Measurements from ENCODE around the gene SAFB. TPM values are rescaled to one million over a fixed set of nuclear protein-coding genes. Genes with fewer than 3 reads are reported as not detected.
A peak's percentile ranks its signal among the peaks of the same experiment; 100 is the strongest.

SAFB gene
- total RNA-seq, 1 experiment from 2014 or later = 63.9 TPM

- DNase-seq (ENCODE audit: low read depth) = no peak
These were observed 41.6 kb downstream of the SAFB start for GRCh38 chr19:5664515-5664914.

- DNase-seq (ENCODE audit: low read depth) = peak; percentile 63
These were observed 43.1 kb downstream of the SAFB start for GRCh38 chr19:5665781-5666513.

DNA sequence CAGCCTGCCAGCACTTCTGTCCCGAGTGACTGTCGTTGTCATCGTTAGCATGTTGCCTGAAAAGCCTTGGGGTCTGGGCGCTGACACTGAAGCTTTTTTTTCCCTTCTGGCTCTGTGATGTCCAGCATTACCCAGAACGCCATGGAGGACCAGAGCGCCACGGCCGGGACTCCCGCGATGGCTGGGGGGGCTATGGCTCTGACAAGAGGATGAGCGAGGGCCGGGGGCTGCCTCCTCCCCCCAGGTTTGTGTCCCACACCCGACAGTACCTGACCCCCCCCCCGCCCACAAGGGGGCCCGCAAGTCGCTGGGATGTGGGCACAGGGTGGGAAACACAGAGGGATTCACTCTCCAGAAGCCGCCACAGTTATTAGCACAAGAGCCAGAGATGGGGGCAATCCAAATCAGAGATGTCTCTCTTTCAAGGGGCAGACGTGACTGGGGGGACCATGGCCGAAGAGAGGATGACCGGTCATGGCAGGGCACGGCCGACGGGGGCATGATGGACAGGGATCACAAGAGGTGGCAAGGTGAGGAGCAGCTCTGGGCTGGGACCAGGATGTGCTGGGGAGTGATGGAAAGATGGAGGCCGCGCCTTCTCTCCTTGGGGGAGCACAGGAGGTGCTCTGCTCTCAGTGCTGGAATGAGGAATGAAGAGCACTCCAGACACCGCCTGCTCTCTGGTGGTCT, 44.2 kb downstream of the SAFB start:
- no peak for DNase-seq (ENCODE audit: low read depth)

GRCh38 chr19:5667751-5668271, 44.9 kb downstream of the SAFB start:
- no peak for DNase-seq (ENCODE audit: low read depth)

- DNase-seq (ENCODE audit: low read depth) = no peak
These were observed 46.3 kb downstream of the SAFB start for GRCh38 chr19:5669212-5669611.

DNA sequence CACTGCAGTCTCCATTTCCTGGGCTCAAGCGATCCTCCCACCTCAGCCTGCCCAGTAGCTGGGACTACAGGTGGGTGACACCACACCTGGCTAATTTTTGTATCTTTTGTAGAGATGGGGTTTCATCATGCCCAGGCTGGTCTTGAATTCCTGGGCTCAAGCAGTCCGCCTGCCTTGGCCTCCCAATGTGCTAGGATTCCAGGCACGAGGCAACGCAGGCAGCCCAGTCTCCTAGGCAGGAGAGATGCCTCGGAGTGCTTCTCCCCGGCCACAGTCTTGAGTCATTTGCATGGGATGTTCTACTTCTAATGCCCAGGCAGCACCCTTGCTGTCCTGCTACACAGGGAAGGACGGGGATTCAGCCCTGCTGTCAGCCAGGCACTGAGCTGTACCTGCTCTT, 48.7 kb downstream of the SAFB start:
- DNase-seq (ENCODE audit: low read depth) = no peak

GRCh38 chr19:5672708-5673459, 50.0 kb downstream of the SAFB start:
- no peak for DNase-seq (ENCODE audit: low read depth)

DNA sequence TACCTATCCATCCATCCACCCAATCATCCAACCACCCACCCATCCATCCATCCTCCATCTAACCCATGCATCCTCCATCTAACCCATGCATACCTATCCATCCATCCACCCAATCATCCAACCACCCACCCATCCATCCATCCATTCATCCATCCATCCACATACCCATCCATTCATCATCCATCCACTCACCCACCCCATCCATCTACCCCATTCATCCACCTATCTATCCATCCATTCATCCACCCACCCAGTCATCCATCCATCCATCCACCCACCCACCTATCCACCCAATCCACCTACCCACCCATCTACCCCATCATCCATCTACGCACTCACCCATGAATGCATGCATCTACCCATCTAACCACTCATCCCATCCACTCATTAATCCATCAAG, 50.9 kb downstream of the SAFB start:
- DNase-seq (ENCODE audit: low read depth) = no peak

DNA sequence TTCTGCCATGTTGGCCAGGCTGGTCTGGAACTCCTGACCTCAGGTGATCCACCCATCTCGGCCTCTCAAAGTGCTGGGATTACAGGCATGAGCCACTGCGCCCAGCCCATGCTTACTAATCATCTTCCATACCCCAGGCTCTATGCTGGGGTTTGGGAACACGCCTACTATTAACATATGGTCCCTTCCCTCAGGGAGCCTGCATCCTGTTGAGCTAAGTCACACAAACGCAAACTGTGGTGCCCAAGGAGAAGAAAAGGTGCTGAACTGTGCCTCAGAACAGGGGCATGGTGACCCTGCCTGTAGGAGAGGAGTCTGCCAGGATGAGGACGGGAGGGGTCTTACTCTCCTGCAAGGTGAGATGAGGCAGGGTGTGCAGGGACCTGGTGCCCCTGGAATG, 51.8 kb downstream of the SAFB start:
- DNase-seq (ENCODE audit: low read depth) = no peak

DNA sequence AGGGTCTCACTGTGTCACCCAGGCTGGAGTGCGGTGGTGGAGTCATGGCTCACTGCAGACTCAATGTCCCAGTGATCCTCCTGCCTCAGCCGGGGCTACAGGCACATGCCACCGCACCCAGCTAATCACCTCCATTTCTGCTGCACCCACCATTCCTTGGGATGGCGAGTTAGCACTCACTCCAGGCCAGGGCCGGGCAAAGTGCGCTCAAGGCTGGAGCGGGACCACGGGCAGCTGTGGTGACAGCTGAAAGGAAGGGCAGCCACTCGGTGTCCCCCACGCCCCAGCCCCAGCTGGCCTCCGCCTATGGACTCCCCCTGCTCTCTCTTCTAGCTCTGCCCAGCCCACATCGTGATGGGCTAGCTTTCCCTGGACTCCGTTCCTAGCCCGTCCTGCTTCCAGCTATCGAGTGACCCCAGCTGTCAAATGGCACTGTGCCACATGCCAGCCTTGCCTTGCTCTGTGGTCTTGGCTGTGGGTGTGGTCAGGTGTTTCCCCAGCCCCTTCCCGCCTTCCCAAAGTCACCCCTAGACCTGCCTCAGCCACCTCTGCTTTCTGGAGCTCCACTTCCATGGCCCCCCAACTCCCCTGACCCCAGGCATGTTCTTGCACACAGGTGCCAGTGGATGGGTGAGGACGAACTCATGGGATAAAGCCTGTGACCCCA, 53.4 kb downstream of the SAFB start:
- no peak for DNase-seq (ENCODE audit: low read depth)

DNA sequence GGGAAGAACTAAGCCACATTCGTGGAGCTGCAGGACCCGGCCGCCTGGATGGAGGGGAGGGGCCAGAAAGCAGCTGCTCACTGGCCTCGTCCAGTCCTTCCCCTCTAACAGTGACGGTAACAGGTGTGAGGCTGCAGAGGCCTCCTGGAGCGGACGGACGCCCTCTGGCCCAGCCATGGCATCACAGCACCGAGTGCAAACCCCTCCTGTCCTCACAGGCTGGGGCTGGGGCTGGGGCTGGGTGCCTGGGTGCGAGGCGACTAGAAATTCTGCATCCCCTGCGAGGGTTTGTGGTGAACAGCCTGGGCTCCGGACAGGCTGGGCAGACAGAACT, 53.9 kb downstream of the SAFB start:
- DNase-seq (ENCODE audit: low read depth) = no peak

GRCh38 chr19:5677136-5677535, 54.3 kb downstream of the SAFB start:
- no peak for DNase-seq (ENCODE audit: low read depth)

GRCh38 chr19:5677580-5677979, 54.7 kb downstream of the SAFB start:
- no peak for DNase-seq (ENCODE audit: low read depth)

DNA sequence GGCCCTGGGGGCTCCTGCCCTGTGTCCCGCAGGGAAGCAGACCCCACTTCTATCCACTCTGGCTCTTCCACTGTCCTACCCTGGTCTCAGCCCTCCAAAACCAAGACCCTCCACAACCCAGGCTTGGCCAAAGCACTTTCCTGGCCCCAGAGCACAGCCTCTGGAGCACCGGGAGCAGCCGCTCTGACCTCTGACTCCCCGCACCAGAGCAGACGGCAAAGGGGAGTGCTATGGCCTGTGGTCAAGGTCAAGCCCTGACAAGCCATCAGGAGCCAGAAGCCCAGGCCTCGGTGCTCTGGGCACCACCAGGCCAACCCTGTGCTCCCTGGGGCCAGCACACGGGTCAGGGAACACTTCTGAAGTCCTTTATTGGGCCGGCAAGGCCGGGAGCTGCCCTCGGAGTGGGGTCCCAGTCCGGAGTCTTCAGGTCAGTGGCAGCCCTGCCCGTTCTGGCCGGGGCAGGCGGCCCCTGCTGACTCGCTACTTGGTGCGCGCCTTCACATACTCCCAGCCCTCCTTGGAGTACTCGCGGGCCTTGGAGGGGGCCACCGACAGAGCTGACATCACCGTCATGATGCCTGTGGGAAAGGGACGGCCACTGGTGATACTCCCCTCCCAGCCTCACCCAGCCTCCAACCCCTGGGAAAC, 55.3 kb downstream of the SAFB start:
- DNase-seq (ENCODE audit: low read depth) = no peak

DNA sequence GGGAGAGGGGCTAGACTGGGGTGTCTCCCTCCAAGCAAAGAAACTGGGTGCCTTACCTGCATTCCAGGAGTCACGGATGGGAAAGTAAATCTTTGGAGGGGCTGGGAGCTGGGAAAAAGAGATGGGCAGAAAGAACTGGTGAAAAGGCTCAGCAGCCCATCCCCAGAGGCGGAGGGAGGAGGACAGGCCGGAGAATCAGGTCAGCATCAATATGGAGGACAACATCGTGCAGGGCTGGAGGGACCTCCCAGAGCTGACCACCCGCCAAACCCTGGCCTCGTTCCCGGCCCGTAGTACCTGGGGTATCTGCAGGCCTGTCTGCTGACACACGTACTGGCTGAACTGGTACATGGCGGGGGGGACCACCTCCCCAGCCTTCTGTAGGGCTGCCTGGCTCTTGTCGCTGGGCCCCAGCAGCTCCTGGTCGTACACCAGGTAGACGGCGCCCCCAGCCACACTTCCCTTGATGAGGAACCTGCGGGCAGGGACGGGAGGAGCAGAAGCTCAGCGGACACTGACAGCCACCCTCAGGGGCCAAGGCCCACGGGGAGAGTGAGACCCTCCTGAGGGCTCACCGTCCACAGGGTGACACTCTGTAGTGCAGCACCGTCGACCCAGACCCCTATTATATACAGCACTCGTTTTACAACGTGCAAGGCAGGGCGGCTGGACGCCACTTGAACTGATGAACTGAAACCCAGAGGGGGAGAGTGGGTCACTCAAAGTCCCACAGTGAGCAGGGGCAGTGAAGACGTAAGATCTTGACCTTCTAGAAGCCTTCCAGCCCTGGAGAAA, 56.6 kb downstream of the SAFB start:
- DNase-seq (ENCODE audit: low read depth) = no peak

- no peak for DNase-seq (ENCODE audit: low read depth)
These were observed 57.2 kb downstream of the SAFB start for GRCh38 chr19:5680084-5680436.

DNA sequence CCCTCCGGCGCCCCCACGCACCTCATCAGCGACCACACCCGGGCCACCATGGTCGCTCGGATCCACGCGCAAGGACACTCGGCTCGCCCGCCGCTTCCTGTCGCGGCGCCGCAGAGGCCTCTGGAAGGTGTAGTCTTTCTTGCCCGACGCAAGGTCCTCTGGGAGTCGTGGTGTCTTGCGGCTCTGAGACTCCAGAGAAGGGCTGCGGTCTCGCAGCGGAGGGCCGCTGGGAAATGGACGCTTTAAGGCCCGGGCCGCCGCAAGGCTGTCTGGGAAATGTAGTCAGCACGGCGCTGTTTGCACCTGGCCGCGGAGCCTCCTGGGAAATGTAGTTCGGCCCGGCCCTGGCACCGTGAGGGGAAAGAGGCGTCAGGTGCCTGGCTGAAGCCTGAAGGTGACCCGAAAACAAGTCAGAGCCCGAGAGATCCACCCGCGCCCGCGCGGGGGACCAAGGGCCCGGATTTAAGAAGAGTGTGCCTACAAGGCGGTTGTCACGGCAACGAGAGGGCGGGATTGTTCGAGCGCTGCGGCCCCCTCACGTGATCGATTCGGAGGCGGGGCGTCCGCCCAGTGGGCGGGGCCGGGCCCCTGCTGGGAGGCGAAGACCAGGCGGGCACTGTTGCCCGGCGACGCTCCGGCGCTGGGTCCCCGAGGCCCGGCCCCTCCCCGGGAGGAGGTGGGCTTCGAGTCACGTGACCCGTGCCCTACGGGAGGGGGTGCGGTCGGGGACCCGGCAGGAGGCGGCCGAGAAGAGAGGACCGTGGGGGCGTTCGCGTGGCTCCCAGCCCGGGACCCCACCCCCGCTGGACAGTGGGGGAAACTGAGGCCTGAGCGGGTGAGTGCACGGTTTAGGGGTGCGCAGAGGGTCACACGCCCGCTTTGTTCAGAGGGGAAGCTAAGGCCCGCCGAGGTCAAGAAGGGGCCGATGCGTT, 57.8 kb downstream of the SAFB start, which contains the start of the genes HSD11B1L and MICOS13:
Gene HSD11B1L, plus strand, starts transcription at position 591 of the 932 bp plus-strand sequence. CDS start 3,806 bp downstream, outside the sequence.
Gene MICOS13, minus strand, starts transcription at position 80 of the 932 bp plus-strand sequence. Its CDS starts 30 bp downstream, at position 50.
- peak; percentile 99 for DNase-seq (ENCODE audit: low read depth)

- DNase-seq (ENCODE audit: low read depth) = no peak
These were observed 58.7 kb downstream of the SAFB start for GRCh38 chr19:5681391-5682106.

Measured in HT1080 (cell line).